Measurements from ENCODE around the gene SRRM1.
"Not testable (repeated sequence)": the region's sequence is repeated elsewhere in the genome, so short reads cannot be mapped to it uniquely, and the experiment has no call there.

The SRRM1 gene

GRCh38 chr1:24720152-24720551, 77.0 kb downstream of the SRRM1 start:
- no peak for DNase-seq

- DNase-seq: no peak
These were observed 78.4 kb downstream of the SRRM1 start for GRCh38 chr1:24721533-24721932.

GRCh38 chr1:24722073-24723035, 79.3 kb downstream of the SRRM1 start:
- not testable (repeated sequence) for DNase-seq
